Peyer's patch (tissue), 4 donors: Measurements from ENCODE around the gene KRTAP10-1.

ENCODE experiments used
- CTCF ChIP-seq, 6 experiments: fragments of 450-650 bp in 4 of 6; fragments of 200-600 bp in 2 of 6; sonication (generic) in 1 of 6; IDR thresholded peaks; one replicate each; pipeline ENCODE4 v1.5.1; 2017 to 2019; ENCODE audit warnings: antibody characterized with exemption in 6 of 6, mild to moderate bottlenecking in 3 of 6, moderate library complexity in 1 of 6
- POLR2A ChIP-seq, 2 donors: fragments of 450-650 bp; IDR thresholded peaks; one replicate each; pipeline ENCODE4 v1.5.1; 2017; ENCODE audit warnings: antibody characterized with exemption in 2 of 2, mild to moderate bottlenecking in 2 of 2, moderate library complexity in 2 of 2

- no peak for TF ChIP-seq CTCF (IDR thresholded peaks at IDR 0.05)
- TF ChIP-seq POLR2A (IDR thresholded peaks at IDR 0.05) = no peak
These were observed 30.0 kb upstream of the KRTAP10-1 start for GRCh38 chr21:44569861-44570517.
